GM23338 (cell line): Measurements from ENCODE around the gene MRFAP1. TPM values are rescaled to one million over a fixed set of nuclear protein-coding genes. Genes with fewer than 3 reads are reported as not detected.

Experiments used
- ATAC-seq: fragments of 200-7000 bp; cut with Tn5 transposase; 3 replicates; pipeline ENCODE4 v1.9.1; 2020
- DNase-seq: peaks from one replicate; pipeline ENCODE4 v3.0.0-alpha.2; 2015; ENCODE audit warnings: low spot score
- H2AFZ ChIP-seq: fragments of 200-600 bp; sonication (generic); 2 replicates; pipeline ENCODE4 v1.8.0; 2016; ENCODE audit warnings: antibody characterized with exemption, mild to moderate bottlenecking, moderate library complexity
- H3F3A ChIP-seq: fragments of 200-600 bp; sonication (generic); replicated peaks from 2 replicates; pipeline ENCODE4 v1.8.0; 2017; ENCODE audit warnings: antibody characterized with exemption, mixed run types, low read depth
- H3K27ac ChIP-seq: fragments of 200-600 bp; sonication (generic); 2 replicates; pipeline ENCODE4 v1.6.1; 2016; ENCODE audit warnings: low read depth
- H3K27me3 ChIP-seq: fragments of 200-600 bp; sonication (generic); 2 replicates; pipeline ENCODE4 v1.8.0; 2016; ENCODE audit warnings: mild to moderate bottlenecking, mixed run types, moderate library complexity; ENCODE audit not compliant: insufficient read depth
- H3K36me3 ChIP-seq: fragments of 200-600 bp; sonication (generic); 2 replicates; pipeline ENCODE4 v1.8.0; 2016; ENCODE audit warnings: mild to moderate bottlenecking; ENCODE audit not compliant: insufficient read depth
- H3K4me1 ChIP-seq: fragments of 200-600 bp; sonication (generic); 2 replicates; pipeline ENCODE4 v1.8.0; 2016; ENCODE audit warnings: mild to moderate bottlenecking, moderate library complexity; ENCODE audit not compliant: insufficient read depth
- H3K4me2 ChIP-seq: fragments of 200-600 bp; sonication (generic); 2 replicates; pipeline ENCODE4 v1.7.1; 2017; ENCODE audit warnings: mixed run types
- H3K4me3 ChIP-seq: fragments of 200-600 bp; sonication (generic); 2 replicates; pipeline ENCODE4 v1.6.1; 2016; ENCODE audit warnings: mixed run types
- H3K79me2 ChIP-seq: fragments of 200-600 bp; sonication (generic); replicated peaks from 2 replicates; pipeline ENCODE4 v1.8.0; 2017; ENCODE audit warnings: mild to moderate bottlenecking; ENCODE audit not compliant: insufficient read depth
- H3K9me2 ChIP-seq: fragments of 200-600 bp; sonication (generic); 2 replicates; pipeline ENCODE4 v1.8.0; 2017; ENCODE audit not compliant: insufficient read depth
- H4K20me1 ChIP-seq: fragments of 200-600 bp; sonication (generic); replicated peaks from 2 replicates; pipeline ENCODE4 v1.8.0; 2017; ENCODE audit warnings: mild to moderate bottlenecking; ENCODE audit not compliant: insufficient read depth
- H3K27ac Mint-ChIP-seq: 2 replicates; pipeline ENCODE4 v1.8.0; 2020; ENCODE audit warnings: inconsistent platforms, mild to moderate bottlenecking, moderate library complexity, mixed read lengths
- H3K27me3 Mint-ChIP-seq: 3 replicates; pipeline ENCODE4 v1.8.0; 2022; ENCODE audit warnings: low read depth, mild to moderate bottlenecking, moderate library complexity, mixed read lengths, inconsistent platforms; ENCODE audit not compliant: insufficient read depth, poor library complexity
- H3K36me3 Mint-ChIP-seq: 3 replicates; pipeline ENCODE4 v1.8.0; 2021; ENCODE audit warnings: low read depth, mild to moderate bottlenecking, inconsistent platforms, moderate library complexity, mixed read lengths
- H3K4me1 Mint-ChIP-seq: 3 replicates; pipeline ENCODE4 v1.8.0; 2020; ENCODE audit warnings: mild to moderate bottlenecking, inconsistent platforms, mixed read lengths
- H3K4me3 Mint-ChIP-seq: 3 replicates; pipeline ENCODE4 v1.8.0; 2021; ENCODE audit warnings: moderate library complexity, mild to moderate bottlenecking, inconsistent platforms, mixed read lengths
- H3K9me3 Mint-ChIP-seq: 3 replicates; pipeline ENCODE4 v1.8.0; 2020; ENCODE audit warnings: moderate library complexity, mild to moderate bottlenecking, inconsistent platforms, mixed read lengths
- CREB1 ChIP-seq: fragments of 250-450 bp; sonication (Bioruptor Pico); IDR thresholded peaks from 2 replicates; pipeline ENCODE4 v1.5.0; 2020; ENCODE audit warnings: low read depth, mild to moderate bottlenecking, moderate library complexity
- CTCF ChIP-seq, 2 experiments: fragments of 200-600 bp in 1 of 2; sonication (generic) in 1 of 2; conservative IDR thresholded peaks; 2 replicates each; pipeline versions ENCODE4 v1.5.1 to v1.6.1; 2016 to 2017; ENCODE audit warnings: antibody characterized with exemption in 2 of 2, low read depth in 2 of 2, mild to moderate bottlenecking in 2 of 2, moderate library complexity in 1 of 2
- ETS1 ChIP-seq: IDR thresholded peaks from 2 replicates; pipeline ENCODE4 v1.6.1; 2016; ENCODE audit warnings: antibody characterized with exemption
- EZH2 ChIP-seq: fragments of 200-600 bp; sonication (generic); IDR thresholded peaks from one replicate; pipeline ENCODE4 v1.8.0; 2017; ENCODE audit warnings: antibody characterized with exemption, mild to moderate bottlenecking, low read depth; ENCODE audit not compliant: unreplicated experiment
- JUNB ChIP-seq: IDR thresholded peaks from one replicate; pipeline ENCODE4 v1.6.1; 2016; ENCODE audit warnings: antibody characterized with exemption; ENCODE audit not compliant: unreplicated experiment
- NANOG ChIP-seq: IDR thresholded peaks from 2 replicates; pipeline ENCODE4 v1.6.1; 2016; ENCODE audit warnings: antibody characterized with exemption, borderline replicate concordance
- POLR2AphosphoS5 ChIP-seq: IDR thresholded peaks from 2 replicates; pipeline ENCODE4 v1.6.1; 2016; ENCODE audit warnings: antibody characterized with exemption, low read depth
- REST ChIP-seq: IDR thresholded peaks from one replicate; pipeline ENCODE4 v1.6.1; 2018; ENCODE audit warnings: antibody characterized with exemption; ENCODE audit not compliant: unreplicated experiment
- STAT1 ChIP-seq: IDR thresholded peaks from one replicate; pipeline ENCODE4 v1.6.1; 2016; ENCODE audit warnings: antibody characterized with exemption; ENCODE audit not compliant: unreplicated experiment
- ZNF114 ChIP-seq: fragments of 250-450 bp; sonication (Bioruptor Pico); IDR thresholded peaks from 2 replicates; pipeline ENCODE4 v1.5.0; 2020; ENCODE audit warnings: mild to moderate bottlenecking, moderate library complexity
- ZNF331 ChIP-seq: fragments of 250-450 bp; sonication (Bioruptor Pico); IDR thresholded peaks from 2 replicates; pipeline ENCODE4 v1.5.0; 2020; ENCODE audit warnings: low read depth, mild to moderate bottlenecking, moderate library complexity
- polyA plus RNA-seq: library from polyadenylated mRNA; unstranded; fragments of >200 nt; fragmentation: Nextera tagmentation; extraction: Ambion mirVana; gene quantifications from 2 replicates; pipeline ENCODE4 v1.2.1, GENCODE V29; 2016
- total RNA-seq: library from RNA; depleted of rRNA; stranded (reverse); fragments of >200 nt; shearing (Covaris generic); gene quantifications from 2 replicates; pipeline ENCODE4 v1.2.3, GENCODE V29; 2014

The MRFAP1 gene
- total and polyA plus RNA-seq, 2 experiments from 2014 or later, result 154 to 288 TPM

GRCh38 chr4:6619116-6619465 is 21.4 kb upstream of the MRFAP1 start (continued):
- TF ChIP-seq STAT1 (no peak), CTCF (conservative IDR thresholded peaks at IDR 0.05; ENCODE audit: low read depth in 2 of 2) (no peak), ETS1 (no peak), POLR2AphosphoS5 (no peak)

GRCh38 chr4:6619466-6620255 is 20.8 kb upstream of the MRFAP1 start:
- no peaks in the 10 kb centered on the region for H3K9me2 ChIP-seq
- DNase-seq (no peak), ATAC-seq (no peak)
- no peaks in the 10 kb centered on the region for H3K79me2 ChIP-seq
- H3K27ac Mint-ChIP-seq, result no peak overlapping the region
- no peaks in the 10 kb centered on the region for H3K27me3 ChIP-seq
- peaks cover 19% of the 10 kb centered on the region for H3K27me3 Mint-ChIP-seq
- no peaks in the 10 kb centered on the region for H3K4me1 Mint-ChIP-seq
- no peaks in the 10 kb centered on the region for H3K4me1 ChIP-seq
- peaks cover 10% of the 10 kb centered on the region; the same call in 2 of the 3 replicates for H3K36me3 Mint-ChIP-seq
- H3K9me3 Mint-ChIP-seq, result no peaks in the 10 kb centered on the region
- no peaks in the 10 kb centered on the region for H3K36me3 ChIP-seq
- no peak overlapping the region for H3K4me3 ChIP-seq
- H3K27ac ChIP-seq, result no peak overlapping the region
- no peaks in the 10 kb centered on the region for H3F3A ChIP-seq
- H2AFZ ChIP-seq, result no peak overlapping the region
- no peaks in the 10 kb centered on the region for H4K20me1 ChIP-seq
- no peak overlapping the region for H3K4me3 Mint-ChIP-seq
- H3K4me2 ChIP-seq, result no peak overlapping the region
- no peak for TF ChIP-seq ZNF331 (CRISPR knock-in tag)
- TF ChIP-seq ZNF114 (CRISPR knock-in tag), result no peak
- TF ChIP-seq JUNB, result no peak
- no peak for TF ChIP-seq REST
- no peak for TF ChIP-seq POLR2AphosphoS5
- no peak for TF ChIP-seq ETS1
- no peak for TF ChIP-seq NANOG
- no peak for TF ChIP-seq CREB1 (CRISPR knock-in tag)
- no peak for TF ChIP-seq CTCF (conservative IDR thresholded peaks at IDR 0.05; ENCODE audit: low read depth in 2 of 2)
- TF ChIP-seq EZH2, result no peak
